ENCODE measurements around the gene CRISPLD2.

The CRISPLD2 gene

DNA sequence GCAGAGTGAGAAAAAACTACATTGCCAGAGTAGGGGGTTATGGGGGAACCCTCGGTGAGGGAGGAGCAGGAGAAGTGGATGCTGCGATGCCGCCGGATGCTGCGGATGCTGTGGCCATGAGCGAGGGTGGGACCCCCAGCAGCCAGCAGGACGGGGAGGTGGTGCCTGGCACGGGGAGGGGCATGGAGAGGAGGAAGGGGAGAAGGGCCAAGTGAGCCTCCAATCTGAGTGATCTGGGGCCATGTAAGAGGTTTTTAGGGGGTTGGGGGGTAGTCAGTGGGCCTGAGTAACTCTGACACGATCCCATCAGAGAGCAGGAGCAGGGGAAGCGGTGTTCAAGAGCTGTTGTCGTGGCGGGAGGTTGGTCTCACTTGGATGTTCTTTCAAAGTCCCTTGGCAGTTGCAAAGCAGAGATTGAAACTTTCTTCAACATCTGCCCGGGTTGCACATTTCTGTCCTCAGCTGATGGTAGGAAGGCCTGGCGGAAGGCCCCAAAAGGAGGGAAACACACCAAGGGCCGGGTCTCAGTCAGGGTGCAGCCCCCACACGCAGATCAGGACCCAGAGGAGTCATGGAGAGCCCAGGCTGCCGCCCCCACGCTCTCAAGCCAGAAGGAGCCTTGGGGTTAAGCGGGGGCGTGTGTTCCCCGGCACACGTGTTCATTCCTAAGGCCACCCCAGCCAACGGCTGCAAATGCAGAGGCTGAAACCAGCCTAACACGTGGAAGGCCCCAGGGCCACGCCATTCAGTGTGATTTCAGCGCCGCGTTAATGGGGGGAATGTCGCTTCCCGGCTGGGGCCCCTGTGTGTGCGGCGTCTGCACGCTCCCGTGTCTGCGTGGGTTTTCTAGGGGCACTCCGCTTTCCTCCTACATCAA lies 109.9 kb downstream of the CRISPLD2 start:
- TF ChIP-seq, protein P1, sequence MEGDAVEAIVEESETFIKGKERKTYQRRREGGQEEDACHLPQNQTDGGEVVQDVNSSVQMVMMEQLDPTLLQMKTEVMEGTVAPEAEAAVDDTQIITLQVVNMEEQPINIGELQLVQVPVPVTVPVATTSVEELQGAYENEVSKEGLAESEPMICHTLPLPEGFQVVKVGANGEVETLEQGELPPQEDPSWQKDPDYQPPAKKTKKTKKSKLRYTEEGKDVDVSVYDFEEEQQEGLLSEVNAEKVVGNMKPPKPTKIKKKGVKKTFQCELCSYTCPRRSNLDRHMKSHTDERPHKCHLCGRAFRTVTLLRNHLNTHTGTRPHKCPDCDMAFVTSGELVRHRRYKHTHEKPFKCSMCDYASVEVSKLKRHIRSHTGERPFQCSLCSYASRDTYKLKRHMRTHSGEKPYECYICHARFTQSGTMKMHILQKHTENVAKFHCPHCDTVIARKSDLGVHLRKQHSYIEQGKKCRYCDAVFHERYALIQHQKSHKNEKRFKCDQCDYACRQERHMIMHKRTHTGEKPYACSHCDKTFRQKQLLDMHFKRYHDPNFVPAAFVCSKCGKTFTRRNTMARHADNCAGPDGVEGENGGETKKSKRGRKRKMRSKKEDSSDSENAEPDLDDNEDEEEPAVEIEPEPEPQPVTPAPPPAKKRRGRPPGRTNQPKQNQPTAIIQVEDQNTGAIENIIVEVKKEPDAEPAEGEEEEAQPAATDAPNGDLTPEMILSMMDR (IDR thresholded peaks at IDR 0.05; ENCODE audit: low read depth, low read length): no peak

DNA sequence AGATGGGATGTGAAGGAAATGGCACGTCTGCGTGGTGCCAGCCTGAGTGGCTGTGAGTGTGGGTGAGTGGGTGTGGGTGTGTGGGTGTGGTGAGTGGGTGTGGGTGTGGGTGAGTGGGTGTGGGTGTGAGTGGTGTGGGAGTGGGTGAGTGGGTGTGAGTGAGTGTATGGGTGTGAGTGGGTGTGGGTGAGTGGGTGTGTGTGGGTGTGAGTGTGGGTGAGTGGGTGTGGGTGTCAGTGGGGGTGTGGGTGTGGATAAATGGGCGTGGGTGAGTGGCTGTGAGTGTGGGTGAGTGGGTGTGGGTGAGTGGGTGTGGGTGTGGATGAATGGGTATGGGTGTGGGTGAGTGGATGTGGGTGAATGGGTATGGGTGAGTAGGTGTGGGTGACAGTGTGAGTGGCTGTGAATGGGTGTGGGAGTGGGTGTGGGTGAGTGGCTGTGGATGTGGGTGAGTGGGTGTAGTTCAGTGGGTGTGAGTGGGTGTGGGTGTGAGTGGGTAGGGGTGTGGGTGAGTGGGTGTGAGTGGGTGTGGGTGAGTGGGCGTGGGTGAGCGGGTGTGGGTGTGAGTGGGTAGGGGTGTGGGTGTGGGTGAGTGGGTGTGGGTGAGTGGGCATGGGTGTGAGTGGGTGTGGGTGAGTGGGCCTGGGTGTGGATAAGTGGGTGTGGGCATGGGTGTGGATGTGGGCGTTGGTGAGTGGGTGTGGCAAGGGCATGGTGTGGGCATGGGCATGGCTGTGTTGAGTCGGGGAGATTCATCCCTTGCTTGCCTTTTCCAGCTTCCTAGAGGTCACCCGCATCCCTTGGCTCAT lies 110.7 kb downstream of the CRISPLD2 start:
- no peak overlapping the region for H3K4me3 ChIP-seq (ENCODE audit: low read depth, low read length)
- TF ChIP-seq, protein P1 (IDR thresholded peaks at IDR 0.05; ENCODE audit: low read depth, low read length): no peak

More for the DNA sequence above, 109.9 kb downstream of the CRISPLD2 start:
- H3K4me3 ChIP-seq (ENCODE audit: low read depth, low read length): no peak overlapping the region

DNA sequence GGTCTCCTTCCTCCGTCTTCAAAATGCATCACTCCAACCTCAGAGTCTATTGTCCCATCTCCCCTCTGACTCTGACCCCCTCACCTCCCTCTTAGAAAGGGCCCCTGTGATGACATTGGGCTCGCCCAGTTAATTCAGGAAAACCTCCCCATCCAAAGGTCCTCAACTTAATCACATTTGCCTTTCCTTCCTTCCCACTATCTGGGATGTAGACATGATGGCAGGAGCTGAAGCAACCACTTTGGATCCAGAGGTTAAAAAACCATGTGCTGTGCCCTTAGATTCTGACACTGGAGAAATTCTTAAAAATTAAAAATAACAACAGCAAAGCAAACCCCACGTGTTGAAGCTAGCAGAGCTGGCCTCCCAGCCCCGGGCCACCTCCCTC lies 111.3 kb downstream of the CRISPLD2 start:
- H3K4me3 ChIP-seq (ENCODE audit: low read depth, low read length): no peak overlapping the region
- TF ChIP-seq, protein P1 (IDR thresholded peaks at IDR 0.05; ENCODE audit: low read depth, low read length): no peak

DNA sequence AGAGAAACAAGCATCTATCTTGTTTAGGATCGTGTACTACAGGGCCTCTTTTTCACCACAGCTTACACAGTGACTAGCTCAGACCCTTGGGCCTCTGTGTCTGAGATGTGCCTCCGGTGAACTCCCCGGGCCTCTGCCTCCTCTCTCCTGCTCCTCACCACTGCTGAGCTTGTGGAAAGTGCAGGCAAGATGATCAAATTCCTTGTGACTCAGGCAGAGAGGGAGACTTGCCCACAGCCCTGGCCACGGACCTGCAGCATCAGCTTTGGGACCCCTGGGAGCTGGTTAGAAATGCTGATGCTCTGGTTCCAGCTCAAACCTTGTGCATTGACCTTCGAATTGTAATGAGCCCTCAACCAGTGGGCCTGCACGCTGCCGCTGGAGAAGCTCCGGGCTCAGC lies 111.7 kb downstream of the CRISPLD2 start:
- no peak overlapping the region for H3K4me3 ChIP-seq (ENCODE audit: low read depth, low read length)

DNA sequence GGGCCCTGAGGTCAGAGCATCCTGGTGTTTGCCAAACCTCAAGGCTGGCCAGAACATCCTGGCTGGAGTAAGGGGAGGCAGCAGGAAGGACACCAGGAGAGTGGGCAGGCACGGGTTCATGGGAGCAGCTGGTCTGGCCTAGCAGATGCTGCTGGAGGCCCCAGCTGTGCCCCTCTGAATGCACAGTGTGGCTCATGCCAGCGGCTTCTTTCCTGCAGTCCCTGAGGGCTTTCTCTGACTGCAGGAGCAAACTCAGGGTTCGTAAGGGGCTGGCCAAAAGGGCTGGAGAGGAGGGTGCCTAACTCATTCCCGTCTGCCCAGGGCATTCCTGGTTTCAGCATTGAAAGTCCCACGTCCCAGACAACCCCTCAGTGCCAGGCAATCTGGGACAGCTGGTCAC lies 112.9 kb downstream of the CRISPLD2 start:
- TF ChIP-seq, protein P1 (IDR thresholded peaks at IDR 0.05; ENCODE audit: low read depth, low read length): no peak
- no peak overlapping the region for H3K4me3 ChIP-seq (ENCODE audit: low read depth, low read length)

More for the DNA sequence above, 111.7 kb downstream of the CRISPLD2 start:
- TF ChIP-seq, protein P1 (IDR thresholded peaks at IDR 0.05; ENCODE audit: low read depth, low read length): no peak

DNA sequence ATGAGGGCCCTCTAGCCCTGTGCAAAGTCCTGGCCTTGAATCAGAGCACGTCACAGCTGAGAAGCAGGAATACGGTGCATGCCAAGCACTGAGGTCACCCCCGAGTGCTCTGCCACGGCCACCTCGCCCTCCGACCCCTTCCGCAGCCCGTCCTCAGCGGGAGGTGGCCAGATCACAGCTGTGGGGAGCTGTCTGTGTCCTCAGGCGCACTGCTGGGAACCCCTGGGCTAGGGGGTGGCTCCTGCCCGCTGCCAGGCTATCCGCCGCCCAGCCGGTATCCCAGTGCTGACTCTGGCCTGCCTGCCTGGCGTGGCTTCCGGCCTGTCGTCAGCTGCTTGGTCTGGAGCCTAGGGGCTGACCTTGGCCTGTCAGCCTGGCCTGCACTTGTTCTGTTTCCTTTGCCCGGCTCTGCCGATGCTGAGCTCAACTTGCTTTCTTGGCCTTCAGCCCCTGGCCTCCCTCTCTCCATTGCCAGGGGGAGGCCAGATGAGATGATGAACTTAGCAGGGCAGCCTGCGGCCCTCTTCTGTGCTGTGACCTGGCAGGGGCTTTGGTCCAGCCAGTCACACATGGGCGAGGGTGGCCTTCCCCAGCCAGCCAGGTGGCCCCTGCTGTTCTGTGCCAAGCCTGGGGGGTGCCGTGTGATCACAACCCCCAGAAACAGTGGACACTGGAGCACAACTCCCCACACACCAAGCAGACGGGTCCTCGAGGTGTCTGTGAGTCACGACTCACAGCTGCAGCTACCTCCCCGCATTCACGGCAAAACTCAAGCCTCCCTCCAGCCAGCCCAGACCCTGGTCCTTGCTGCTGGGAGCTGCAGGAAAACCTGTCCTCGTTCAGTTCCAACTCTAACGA lies 114.2 kb downstream of the CRISPLD2 start:
- TF ChIP-seq, protein P1 (IDR thresholded peaks at IDR 0.05; ENCODE audit: low read depth, low read length): no peak
- no peak overlapping the region for H3K4me3 ChIP-seq (ENCODE audit: low read depth, low read length)

Measured in WI38 (cell line).